Measurements from ENCODE around the gene KY. TPM values are rescaled to one million over a fixed set of nuclear protein-coding genes. Genes with fewer than 3 reads are reported as not detected.

Gene KY
- total and polyA plus RNA-seq, 2 of the 13 experiments (the other 11 are each of a cell fraction or from before 2014, with no cell fraction given) = not detected

- no peak for FAIRE-seq
These were observed 17.1 kb upstream of the KY start for GRCh38 chr3:134667956-134668355.

More at GRCh38 chr3:134667956-134668355, 17.1 kb upstream of the KY start:
- Histone ChIP-seq H2AFZ (ENCODE audit: low read length) (no peak overlapping the region), H3K4me2 (ENCODE audit: low read depth, low read length) (no peak overlapping the region), H3K4me1 (ENCODE audit: insufficient read depth, low read length) (no peaks in the 10 kb centered on the region), H3K9me3 (ENCODE audit: low read length) (no peaks in the 10 kb centered on the region), H3K9ac (ENCODE audit: insufficient read depth, low read depth, low read length) (no peak overlapping the region), H3K27me3 (ENCODE audit: control insufficient read depth in 1 of 2, insufficient read depth in 2 of 2, low read length in 2 of 2) (peaks cover 0 to 11% of the 10 kb centered on the region in 2 experiments; a peak in 3 of 5 replicates), H3K79me2 (ENCODE audit: insufficient read depth, low read length) (no peaks in the 10 kb centered on the region), H4K20me1 (ENCODE audit: insufficient read depth, low read length) (no peaks in the 10 kb centered on the region), H3K4me3 (replicated peaks in 1 of 3; ENCODE audit: insufficient read depth in 1 of 3, low read depth in 2 of 3, low read length in 3 of 3) (no peak overlapping the region), H3K36me3 (replicated peaks in 1 of 2; ENCODE audit: control insufficient read depth in 1 of 2, insufficient read depth in 2 of 2, low read length in 2 of 2) (no peaks in the 10 kb centered on the region), H3K27ac (ENCODE audit: extremely low read length, insufficient read depth, low read length) (no peak overlapping the region)
- no peak for DNase-seq (ENCODE audit: low spot score)
- no peak for ATAC-seq
- intact Hi-C loops (cut with micrococcal nuclease; ENCODE audit: unreplicated experiment) (no loop called here), in situ Hi-C loops (cut with HindIII; ENCODE audit: extremely low pct_ligation_motif_present, low pct_unique_long_range_greater_than_20kb) (no loop called here)
- ChIA-PET POLR2A (no interaction called here), CTCF (ENCODE audit: low intra/inter-chr PET ratio, low total read pairs) (no interaction called here)
- TF ChIP-seq ZNF549 (CRISPR knock-in tag; IDR thresholded peaks at IDR 0.05) (no peak), MTERF4 (CRISPR knock-in tag; IDR thresholded peaks at IDR 0.05) (no peak), ZNF446 (CRISPR knock-in tag; IDR thresholded peaks at IDR 0.05) (no peak), ZNF709 (CRISPR knock-in tag; IDR thresholded peaks at IDR 0.05) (no peak), POLR2A (IDR thresholded peaks at IDR 0.05; ENCODE audit: insufficient read depth in 1 of 2, low read depth in 2 of 2, low read length in 2 of 2) (no peak), RNF2 (conservative IDR thresholded peaks at IDR 0.05; ENCODE audit: low read depth) (no peak), RERE (CRISPR knock-in tag; IDR thresholded peaks at IDR 0.05; ENCODE audit: low read depth) (no peak)
- BruUV-seq (replicated peaks) = no TSS peak
- WGBS (ENCODE audit: low lambda C conversion rate) = 17% methylated on average over 1 of the region's 3 CpGs
